GM21423 (cell line): ENCODE measurements around the gene FBLN5.

ENCODE experiments used
- ATAC-seq: cut with Tn5 transposase; IDR thresholded peaks from one replicate; pipeline ENCODE4 v1.9.1; 2021; ENCODE audit warnings: mild to moderate bottlenecking, moderate library complexity; ENCODE audit not compliant: unreplicated experiment

The FBLN5 gene

DNA sequence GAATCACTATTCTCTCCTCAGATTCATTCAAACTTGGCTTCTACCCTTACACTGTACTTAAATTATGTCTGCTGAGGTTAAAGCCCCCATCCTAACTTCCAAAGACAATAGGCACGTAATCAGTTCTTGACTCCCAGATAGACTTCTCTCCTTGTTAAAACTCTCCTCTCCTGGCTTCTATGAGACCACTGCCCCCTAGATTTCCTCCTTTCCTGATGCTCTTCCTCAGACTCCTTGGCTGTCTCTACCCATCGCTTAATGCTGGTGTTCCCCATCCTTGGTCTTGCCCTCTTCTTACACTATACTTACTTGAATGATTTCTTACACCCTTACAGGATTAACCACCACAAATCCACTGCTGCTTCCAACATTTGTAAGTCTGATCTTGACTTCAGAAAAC, 112.9 kb downstream of the FBLN5 start:
- ATAC-seq = no peak

DNA sequence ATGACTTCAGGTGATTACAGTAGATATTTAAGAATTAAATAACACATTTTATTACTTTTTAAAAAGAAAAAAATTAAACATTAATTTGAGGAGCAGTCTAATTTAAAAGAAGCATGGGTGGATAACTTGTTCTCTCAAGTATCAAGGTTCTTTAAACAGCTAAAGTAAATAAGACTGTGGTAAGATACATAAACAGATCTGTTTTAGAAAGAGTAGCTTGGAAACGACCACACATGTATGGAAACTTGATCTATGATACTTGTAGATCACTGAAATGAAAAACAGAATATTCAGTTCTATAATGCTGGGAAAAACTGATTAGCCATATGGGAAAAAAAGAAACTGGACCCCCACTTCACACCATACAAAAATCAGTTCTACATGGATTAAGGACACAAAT, 116.2 kb downstream of the FBLN5 start:
- no peak for ATAC-seq

DNA sequence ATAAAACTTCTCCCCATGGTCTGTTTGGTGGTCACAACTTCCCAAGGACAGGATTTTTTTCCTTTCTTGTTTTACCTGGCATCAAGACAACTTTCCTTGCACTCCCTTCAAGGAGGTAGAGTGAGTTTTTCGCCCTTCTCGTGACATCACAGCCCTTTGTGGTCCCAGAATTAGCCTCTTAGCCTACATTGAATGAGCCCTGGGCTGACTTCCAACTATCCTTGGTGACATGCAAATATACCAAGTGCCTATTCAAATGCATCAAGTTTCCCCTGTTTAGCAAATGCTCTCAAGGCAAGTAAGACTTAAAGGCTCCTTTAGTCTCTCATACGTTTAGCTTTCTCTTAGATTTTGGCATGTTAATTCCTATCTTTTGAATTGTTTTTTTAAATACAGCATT, 116.7 kb downstream of the FBLN5 start:
- peak; percentile 79 for ATAC-seq

GRCh38 chr14:91829511-91829910, 118.0 kb downstream of the FBLN5 start:
- no peak for ATAC-seq

DNA sequence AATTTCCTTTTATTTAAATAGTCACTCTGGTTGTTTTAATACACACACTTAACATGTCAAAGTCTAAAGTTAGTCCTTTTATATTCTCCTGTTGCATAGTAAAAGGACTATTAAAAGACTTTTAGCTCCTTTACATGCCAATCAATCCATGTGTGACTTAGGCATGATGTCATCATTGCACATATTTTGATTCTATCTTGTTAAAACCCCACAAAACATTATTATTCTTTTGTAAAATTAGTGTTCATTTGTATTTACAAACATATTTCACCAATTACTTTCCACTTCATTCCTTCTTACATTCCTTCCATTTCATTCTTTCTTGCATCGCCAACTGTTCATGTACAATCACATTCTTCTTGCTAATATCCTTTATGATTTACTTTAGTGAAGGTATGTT, 119.7 kb downstream of the FBLN5 start:
- ATAC-seq = no peak
